ENCODE measurements around the gene FGA.

The FGA gene

DNA sequence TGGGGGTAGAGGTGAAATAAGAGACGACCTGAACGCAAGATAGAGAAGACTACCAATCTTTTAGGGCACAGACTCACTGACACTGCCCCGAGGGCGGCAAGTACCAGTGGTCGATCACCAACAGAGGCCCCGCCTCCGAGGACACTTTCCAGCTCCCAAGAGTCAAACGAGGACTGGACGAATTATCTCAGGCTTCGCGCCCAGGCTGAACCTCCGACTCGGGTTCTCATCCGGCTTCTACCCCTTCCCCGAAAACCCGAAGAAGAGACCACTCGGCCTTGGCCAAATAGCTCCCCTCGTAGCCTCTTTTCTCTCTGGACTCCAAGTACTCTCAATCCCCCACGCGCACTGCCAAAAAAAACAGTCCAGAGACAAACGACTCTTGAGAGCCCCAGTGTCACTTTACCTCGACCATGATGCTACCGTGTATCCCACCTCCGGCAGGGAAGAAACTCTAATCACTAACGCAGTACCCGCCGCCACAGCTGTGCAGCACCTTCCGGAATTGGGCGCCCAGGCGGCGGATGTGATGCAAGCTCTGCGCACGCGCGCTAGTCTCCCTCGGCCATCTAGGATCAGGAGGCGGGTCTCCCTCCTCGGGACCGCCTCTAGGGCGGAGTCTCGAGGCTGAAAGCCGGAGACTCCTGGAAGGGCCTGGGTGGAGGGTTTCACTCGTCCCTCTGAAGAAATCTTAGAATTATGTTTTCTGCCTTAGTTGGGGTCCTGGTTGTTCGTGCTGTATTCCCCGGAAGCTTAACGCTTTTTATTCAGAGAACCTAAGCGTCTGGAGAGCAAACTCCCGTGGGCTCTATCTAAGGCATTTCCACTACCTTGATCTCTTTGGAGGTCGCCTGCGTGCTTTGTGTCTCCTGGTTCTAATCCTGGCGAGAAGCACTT is 40.4 kb downstream of the FGA start, which contains the start of gene PLRG1:
TSS of gene PLRG1 (minus strand) at position 507 of the 897 bp plus-strand sequence. CDS start at position 415, 92 bp downstream.
- peaks cover 25% of the 10 kb centered on the region for H3K4me1 Mint-ChIP-seq (ENCODE audit: low read depth)
- peaks cover 46% of the 10 kb centered on the region for H3K36me3 Mint-ChIP-seq (ENCODE audit: low read depth)
- H3K27ac Mint-ChIP-seq, result peak within 1 kb of the TSS; percentile 97
- no peaks in the 10 kb centered on the region for H3K27me3 Mint-ChIP-seq
- peak; percentile 98 for DNase-seq
- peak within 1 kb of the TSS; percentile 97 for H3K4me3 Mint-ChIP-seq
- H3K9me3 Mint-ChIP-seq, result no peaks in the 10 kb centered on the region

- H3K27ac Mint-ChIP-seq, result no peak overlapping the region
- H3K4me1 Mint-ChIP-seq (ENCODE audit: low read depth), result peaks cover 18% of the 10 kb centered on the region
- H3K27me3 Mint-ChIP-seq, result no peaks in the 10 kb centered on the region
- no peak overlapping the region for H3K4me3 Mint-ChIP-seq
- H3K9me3 Mint-ChIP-seq, result no peaks in the 10 kb centered on the region
- DNase-seq, result no peak
- H3K36me3 Mint-ChIP-seq (ENCODE audit: low read depth), result peaks cover 87% of the 10 kb centered on the region
Measured at GRCh38 chr4:154545689-154546088, 44.9 kb downstream of the FGA start.

GRCh38 chr4:154542271-154542879 is 48.2 kb downstream of the FGA start:
- Mint-ChIP-seq H3K4me1 (ENCODE audit: low read depth) (peaks cover 4% of the 10 kb centered on the region), H3K36me3 (ENCODE audit: low read depth) (peaks cover 92% of the 10 kb centered on the region), H3K27ac (peak overlapping the region; percentile 16), H3K4me3 (no peak overlapping the region), H3K9me3 (no peaks in the 10 kb centered on the region), H3K27me3 (no peaks in the 10 kb centered on the region)
- no peak for DNase-seq

Data from activated T-cell treated with anti-CD3 and anti-CD28 coated beads, Interleukin-2, amount 50 U/mL, for 24 hours (primary cell).